IMR-90 (cell line): ENCODE measurements around the gene TULP4. TPM values are rescaled to one million over a fixed set of nuclear protein-coding genes. Genes with fewer than 3 reads are reported as not detected.

Experiments
- ATAC-seq: fragments of 200-7000 bp; cut with Tn5 transposase; 2 replicates; pipeline ENCODE4 v1.9.1; 2020; ENCODE audit warnings: low read depth, mild to moderate bottlenecking, moderate library complexity
- BruUV-seq: library from RNA; stranded (reverse); fragments of 400-500 nt; replicated peaks from 2 replicates; lab custom pipeline; 2021; lab: Mats Ljungman, UMichigan
- CTCF ChIA-PET: fragments of 300-600 bp; formaldehyde crosslinking; extraction: SDS; loops from one replicate; lab custom pipeline; 2021; ENCODE audit warnings: antibody characterized with exemption; lab: Yijun Ruan, JAX
- POLR2A ChIA-PET: fragments of 300-600 bp; sonication (Branson Sonifier 250); formaldehyde crosslinking; loops from one replicate; lab custom pipeline; 2022; ENCODE audit warnings: antibody characterized with exemption; ENCODE audit not compliant: unreplicated experiment; lab: Charles Lee
- DNase-seq: peaks from one replicate; pipeline ENCODE4 v3.0.0; 2013
- H2AFZ ChIP-seq: replicated peaks from 2 replicates; pipeline ENCODE3; 2013; ENCODE audit warnings: low read length, mild to moderate bottlenecking; ENCODE audit not compliant: poor library complexity
- H2AK5ac ChIP-seq: 2 replicates; pipeline ENCODE4 v1.6.1; 2013; ENCODE audit warnings: low read depth, low read length, inconsistent platforms
- H2AK9ac ChIP-seq: replicated peaks from 2 replicates; pipeline ENCODE3; 2013; ENCODE audit warnings: mild to moderate bottlenecking, low read depth, low read length, moderate library complexity; ENCODE audit not compliant: poor library complexity
- H2BK120ac ChIP-seq: 2 replicates; pipeline ENCODE4 v1.6.1; 2013; ENCODE audit warnings: low read depth, low read length, inconsistent platforms
- H2BK15ac ChIP-seq: 3 replicates; pipeline ENCODE4 v1.6.1; 2013; ENCODE audit warnings: low read depth, low read length, inconsistent platforms
- H2BK20ac ChIP-seq: 2 replicates; pipeline ENCODE4 v1.6.1; 2013; ENCODE audit warnings: low read depth, mild to moderate bottlenecking, inconsistent platforms, low read length, moderate library complexity
- H2BK5ac ChIP-seq: 2 replicates; pipeline ENCODE4 v1.6.1; 2013; ENCODE audit warnings: mild to moderate bottlenecking, low read depth, low read length, inconsistent platforms; ENCODE audit not compliant: poor library complexity, severe bottlenecking
- H3K14ac ChIP-seq: replicated peaks from 2 replicates; pipeline ENCODE4 v1.6.1; 2013; ENCODE audit warnings: low read depth, low read length, inconsistent platforms
- H3K18ac ChIP-seq: 2 replicates; pipeline ENCODE4 v1.6.1; 2013; ENCODE audit warnings: low read depth, low read length, control low read depth
- H3K23ac ChIP-seq: 2 replicates; pipeline ENCODE4 v1.6.1; 2013; ENCODE audit warnings: low read depth, low read length, inconsistent platforms
- H3K27ac ChIP-seq: 2 replicates; pipeline ENCODE4 v1.5.1; 2013; ENCODE audit warnings: mild to moderate bottlenecking, control low read depth, low read length; ENCODE audit not compliant: insufficient read depth
- H3K27me3 ChIP-seq: 2 replicates; pipeline ENCODE4 v1.6.1; 2013; ENCODE audit warnings: low read length; ENCODE audit not compliant: control insufficient read depth, insufficient read depth
- H3K36me3 ChIP-seq: 2 replicates; pipeline ENCODE4 v1.6.1; 2013; ENCODE audit warnings: low read length, mixed read lengths; ENCODE audit not compliant: control insufficient read depth, insufficient read depth
- H3K4ac ChIP-seq: 2 replicates; pipeline ENCODE4 v1.6.1; 2013; ENCODE audit warnings: low read depth, low read length, inconsistent platforms
- H3K4me1 ChIP-seq: 2 replicates; pipeline ENCODE4 v1.6.1; 2013; ENCODE audit warnings: low read length, mixed read lengths; ENCODE audit not compliant: control insufficient read depth, insufficient read depth
- H3K4me2 ChIP-seq: 2 replicates; pipeline ENCODE4 v1.6.1; 2013; ENCODE audit warnings: low read depth, mild to moderate bottlenecking, control low read depth, low read length, moderate library complexity
- H3K4me3 ChIP-seq: 2 replicates; pipeline ENCODE4 v1.5.1; 2013; ENCODE audit warnings: low read depth, mild to moderate bottlenecking, control low read depth, low read length, moderate library complexity; ENCODE audit not compliant: insufficient read depth
- H3K56ac ChIP-seq: 2 replicates; pipeline ENCODE4 v1.6.1; 2013; ENCODE audit warnings: low read length, inconsistent platforms; ENCODE audit not compliant: insufficient read depth; ENCODE audit errors: extremely low read depth
- H3K79me1 ChIP-seq, 2 experiments: 2 replicates each; pipeline ENCODE4 v1.6.1; 2013; ENCODE audit warnings: low read length in 2 of 2, inconsistent platforms in 1 of 2, low read depth in 1 of 2
- H3K9ac ChIP-seq: 2 replicates; pipeline ENCODE4 v1.6.1; 2013; ENCODE audit warnings: low read depth, low read length, control low read depth
- H3K9me1 ChIP-seq: 2 replicates; pipeline ENCODE4 v1.6.1; 2013; ENCODE audit warnings: low read length, inconsistent platforms; ENCODE audit not compliant: insufficient read depth
- H3K9me3 ChIP-seq: 2 replicates; pipeline ENCODE4 v1.6.1; 2013; ENCODE audit warnings: low read length; ENCODE audit not compliant: control insufficient read depth, insufficient read depth
- H4K20me1 ChIP-seq: 2 replicates; pipeline ENCODE4 v1.6.1; 2013; ENCODE audit warnings: low read length, inconsistent platforms; ENCODE audit not compliant: insufficient read depth
- H4K5ac ChIP-seq: 2 replicates; pipeline ENCODE4 v1.6.1; 2013; ENCODE audit warnings: mild to moderate bottlenecking, low read depth, low read length, control low read depth
- H4K8ac ChIP-seq, 2 experiments: 2 replicates each; pipeline ENCODE4 v1.6.1; 2013; ENCODE audit warnings: low read depth in 2 of 2, low read length in 2 of 2, control low read depth in 1 of 2, inconsistent platforms in 1 of 2
- H4K91ac ChIP-seq: 2 replicates; pipeline ENCODE4 v1.6.1; 2013; ENCODE audit warnings: low read depth, low read length, inconsistent platforms; ENCODE audit not compliant: insufficient read depth
- CEBPB ChIP-seq: IDR thresholded peaks from 2 replicates; pipeline ENCODE4 v1.6.1; 2012; ENCODE audit warnings: low read depth, low read length, improper control_type of control experiment
- CTCF ChIP-seq: conservative IDR thresholded peaks from 2 replicates; pipeline ENCODE4 v1.5.1; 2012; ENCODE audit warnings: mild to moderate bottlenecking, low read depth, low read length, improper control_type of control experiment
- FOS ChIP-seq: fragments of 150-350 bp; IDR thresholded peaks from 2 replicates; pipeline ENCODE4 v1.6.1; 2016; ENCODE audit warnings: low read depth, low read length
- MAFK ChIP-seq: IDR thresholded peaks from 2 replicates; pipeline ENCODE4 v1.6.1; 2012; ENCODE audit warnings: low read depth, low read length, improper control_type of control experiment
- NFE2L2 ChIP-seq: fragments of 150-350 bp; IDR thresholded peaks from 2 replicates; pipeline ENCODE4 v1.6.1; 2016; ENCODE audit warnings: low read depth, mild to moderate bottlenecking, low read length
- WGBS, 2 experiments: methylation state at CpG; one replicate each; pipeline versions ENCODE4 v1.1.5 to v1.1.7; 2013; ENCODE audit warnings: missing lambda C conversion rate in 2 of 2; ENCODE audit not compliant: insufficient read length in 1 of 2; ENCODE audit errors: extremely low coverage in 2 of 2; 5-methylcytosine and 5-hydroxymethylcytosine counted together
- dilution Hi-C: fragments of 300-500 bp; cut with HindIII; formaldehyde crosslinking; loops from one replicate; pipeline ENCODE4 v1.14.3; 2018; ENCODE audit warnings: low sequenced_read_pairs; ENCODE audit not compliant: unreplicated experiment
- in situ Hi-C: fragments of 300-500 bp; cut with MboI; formaldehyde crosslinking; loops from 3 replicates; pipeline ENCODE4 v1.14.3; 2019; ENCODE audit warnings: low sequenced_read_pairs, inconsistent platforms, mixed read lengths
- intact Hi-C: fragments of 100-400 bp; cut with micrococcal nuclease; formaldehyde crosslinking; loops from 2 replicates; pipeline ENCODE4 v1.10.0; 2022
- polyA plus RNA-seq, 3 experiments: library from polyadenylated mRNA; depleted of rRNA; stranded (reverse); fragments of >200 nt; gene quantifications; 2 replicates each; pipeline ENCODE4 v1.2.3, GENCODE V29; 2012; ENCODE audit warnings: low replicate concordance in 1 of 3
- total RNA-seq: library from RNA; depleted of rRNA; stranded (reverse); fragments of >200 nt; gene quantifications from 2 replicates; pipeline ENCODE4 v1.2.3, GENCODE V29; 2012

TULP4 gene
- total and polyA plus RNA-seq, 2 of the 4 experiments (the other 2 are of a cell fraction) = 8.1 to 30.6 TPM

GRCh38 chr6:158322724-158323560 is 10.7 kb downstream of the TULP4 start:
- in situ Hi-C loops = no loop called here
- H3K4me2 ChIP-seq = no peak overlapping the region
- no peak overlapping the region for H3K23ac ChIP-seq
- H2BK20ac ChIP-seq = no peak overlapping the region
- no CpG with 5 or more reads among the region's 11 CpGs for WGBS, 2 experiments
- H3K4ac ChIP-seq = no peak overlapping the region
- H4K91ac ChIP-seq = no peak overlapping the region
- DNase-seq = peak; percentile 81
- H2AFZ ChIP-seq = no peak overlapping the region
- H4K20me1 ChIP-seq = peaks cover 17% of the 10 kb centered on the region
- H3K9me1 ChIP-seq = peaks cover 15% of the 10 kb centered on the region
- H2BK5ac ChIP-seq = no peak overlapping the region
- no peak overlapping the region for H2BK15ac ChIP-seq
- H3K79me1 ChIP-seq = peaks cover 21 to 49% of the 10 kb centered on the region in 2 experiments
- POLR2A ChIA-PET = no interaction called here
- no peak overlapping the region for H4K5ac ChIP-seq
- 0 out of 2 replicates have a peak overlapping the region, but pooled peaks have one; percentile 35 for H2AK5ac ChIP-seq
- dilution Hi-C loops = no loop called here
- intact Hi-C loops = no loop called here
- no peaks in the 10 kb centered on the region for H3K27me3 ChIP-seq
- BruUV-seq = no TSS peak
- no peak overlapping the region for H4K8ac ChIP-seq
- no peak overlapping the region for H3K14ac ChIP-seq
- H3K36me3 ChIP-seq = no peaks in the 10 kb centered on the region
- no peak overlapping the region for H3K27ac ChIP-seq
- no peak overlapping the region for H3K56ac ChIP-seq
- peak; percentile 60 for ATAC-seq
- TF ChIP-seq CEBPB (peak; percentile 66), FOS (peak; percentile 83), NFE2L2 (peak; percentile 98), CTCF (no peak), MAFK (peak; percentile 95)
- no peak overlapping the region for H3K9ac ChIP-seq
- H3K9me3 ChIP-seq = no peaks in the 10 kb centered on the region
- no peak overlapping the region for H2BK120ac ChIP-seq
- peaks cover 11% of the 10 kb centered on the region for H3K4me1 ChIP-seq
- CTCF ChIA-PET = no interaction called here
- H2AK9ac ChIP-seq = no peak overlapping the region
- no peak overlapping the region for H3K4me3 ChIP-seq
- no peak overlapping the region for H3K18ac ChIP-seq
